ENCODE measurements around the gene ABCC2.

DNA sequence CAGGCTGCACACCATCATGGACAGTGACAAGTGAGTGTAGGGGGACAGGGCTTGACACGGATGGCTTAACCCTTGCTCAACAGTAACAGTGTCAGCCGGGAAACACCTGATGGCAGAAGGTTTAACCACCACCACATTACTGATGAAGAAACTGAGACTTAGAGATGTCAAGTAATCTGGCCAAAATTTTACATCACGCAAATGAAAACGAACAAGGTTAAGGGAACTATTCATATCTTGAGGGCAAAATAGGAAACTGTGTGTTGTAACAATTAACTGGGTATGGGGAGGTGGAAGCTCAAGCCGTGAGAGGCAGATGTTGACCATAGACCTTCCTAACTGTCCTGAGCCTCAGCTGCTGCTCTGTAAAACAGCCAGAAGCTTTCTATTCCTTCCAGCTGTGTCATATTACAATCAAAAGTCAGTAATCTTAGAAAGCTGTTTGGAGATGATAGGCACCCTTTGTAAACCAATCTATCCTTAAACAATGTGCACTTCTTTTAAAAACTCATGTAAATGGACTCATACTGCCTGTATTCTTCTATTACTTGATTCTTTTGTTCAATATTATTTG is 68.4 kb downstream of the ABCC2 start:
- TF ChIP-seq, protein P1, sequence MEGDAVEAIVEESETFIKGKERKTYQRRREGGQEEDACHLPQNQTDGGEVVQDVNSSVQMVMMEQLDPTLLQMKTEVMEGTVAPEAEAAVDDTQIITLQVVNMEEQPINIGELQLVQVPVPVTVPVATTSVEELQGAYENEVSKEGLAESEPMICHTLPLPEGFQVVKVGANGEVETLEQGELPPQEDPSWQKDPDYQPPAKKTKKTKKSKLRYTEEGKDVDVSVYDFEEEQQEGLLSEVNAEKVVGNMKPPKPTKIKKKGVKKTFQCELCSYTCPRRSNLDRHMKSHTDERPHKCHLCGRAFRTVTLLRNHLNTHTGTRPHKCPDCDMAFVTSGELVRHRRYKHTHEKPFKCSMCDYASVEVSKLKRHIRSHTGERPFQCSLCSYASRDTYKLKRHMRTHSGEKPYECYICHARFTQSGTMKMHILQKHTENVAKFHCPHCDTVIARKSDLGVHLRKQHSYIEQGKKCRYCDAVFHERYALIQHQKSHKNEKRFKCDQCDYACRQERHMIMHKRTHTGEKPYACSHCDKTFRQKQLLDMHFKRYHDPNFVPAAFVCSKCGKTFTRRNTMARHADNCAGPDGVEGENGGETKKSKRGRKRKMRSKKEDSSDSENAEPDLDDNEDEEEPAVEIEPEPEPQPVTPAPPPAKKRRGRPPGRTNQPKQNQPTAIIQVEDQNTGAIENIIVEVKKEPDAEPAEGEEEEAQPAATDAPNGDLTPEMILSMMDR (IDR thresholded peaks at IDR 0.05), result no peak
- TF ChIP-seq POLR2A (IDR thresholded peaks at IDR 0.05), result no peak
